Activated CD4-positive, alpha-beta T cell treated with anti-CD3 and anti-CD28 coated beads, Interleukin-2, amount 50 U/mL, for 16 hours (primary cell): Measurements from ENCODE around the gene POLR2E.
A peak's percentile ranks its signal among the peaks of the same experiment; 100 is the strongest.
"Not testable (repeated sequence)": the region's sequence is repeated elsewhere in the genome, so short reads cannot be mapped to it uniquely, and the experiment has no call there.

Experiments
- DNase-seq: peaks from one replicate; pipeline ENCODE4 v3.0.0-alpha.2; 2020

The POLR2E gene

DNA sequence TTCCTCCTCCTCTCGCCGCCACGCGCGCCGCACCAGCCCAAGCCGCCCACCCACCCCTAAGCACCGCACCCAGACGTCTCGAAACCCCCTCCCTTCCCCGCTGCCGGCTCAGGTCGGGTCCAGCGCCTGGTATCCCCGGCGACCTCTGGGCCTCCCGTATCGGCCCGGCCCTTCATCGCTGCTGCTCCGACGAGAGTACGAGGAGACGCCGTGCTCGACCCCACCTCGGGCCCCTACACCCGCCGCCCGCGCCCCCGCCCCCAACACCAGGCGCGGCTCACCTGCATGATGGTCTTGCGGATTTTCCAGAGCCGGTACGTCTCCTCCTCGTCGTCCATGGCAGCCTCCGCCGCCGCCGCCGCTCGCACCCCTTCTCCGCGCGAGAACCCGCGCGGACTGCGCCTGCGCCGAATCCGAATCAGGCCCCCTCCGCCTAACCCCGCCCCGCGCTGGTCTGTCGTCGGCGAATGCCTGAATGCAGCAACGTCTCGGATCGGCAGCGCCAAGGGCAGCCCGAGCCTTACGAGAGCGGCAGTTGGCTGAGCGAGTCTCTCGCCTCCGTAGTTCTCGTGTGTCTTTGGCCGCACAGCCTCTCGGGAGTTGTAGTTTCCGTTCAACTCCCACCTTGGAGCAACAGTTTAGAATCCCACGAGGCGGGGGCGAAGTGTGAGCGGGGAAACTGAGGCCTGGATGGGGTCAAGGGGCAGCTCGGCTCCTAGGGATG, at the start of gene POLR2E:
POLR2E (minus strand) TSS at position 398 of the 724 bp plus-strand sequence; CDS start at position 338, 60 bp downstream.
- peak; percentile 98 for DNase-seq

- DNase-seq = no peak
These were observed 49.6 kb upstream of the POLR2E start for GRCh38 chr19:1144741-1145140.

- no peak for DNase-seq
These were observed 48.7 kb upstream of the POLR2E start for GRCh38 chr19:1143828-1144399.

- no peak for DNase-seq
These were observed 46.8 kb upstream of the POLR2E start for GRCh38 chr19:1141944-1142343.

DNA sequence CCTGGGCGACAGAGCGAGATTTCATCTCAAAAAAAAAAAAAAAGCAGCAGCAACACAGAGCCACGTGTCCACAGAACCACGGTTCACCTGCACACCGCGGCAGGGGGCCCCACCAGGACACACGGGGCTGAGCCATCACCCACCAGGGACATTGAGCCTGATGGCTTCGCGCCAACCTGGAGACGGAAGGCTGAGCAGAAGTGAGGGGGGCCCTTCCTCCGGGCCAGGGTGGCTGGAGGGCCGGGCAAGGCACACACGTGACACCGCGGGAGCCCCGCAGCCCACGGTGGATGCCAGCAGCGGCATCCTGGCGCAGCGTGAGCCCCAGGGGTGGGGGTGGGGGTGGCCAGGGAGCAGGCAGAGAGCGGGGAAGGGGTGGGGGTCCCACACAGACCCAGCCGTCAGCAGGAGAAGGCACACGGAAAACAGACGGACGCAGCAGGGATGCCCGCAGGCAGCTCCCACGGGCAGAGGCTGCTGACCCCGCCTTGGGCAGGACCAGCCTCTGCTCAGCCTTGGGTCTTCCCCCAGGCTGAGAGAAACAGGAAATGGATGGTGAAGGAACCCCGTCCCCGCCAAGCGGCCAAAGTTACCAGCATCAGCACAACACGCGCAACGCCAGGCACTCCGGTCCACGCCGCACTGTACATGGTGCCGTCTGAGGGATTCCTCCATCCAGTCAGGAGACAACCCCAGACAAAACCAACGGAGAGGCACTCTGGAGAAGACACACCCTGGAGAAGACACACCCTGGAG, 45.3 kb upstream of the POLR2E start:
- no peak for DNase-seq

- DNase-seq = no peak
These were observed 44.0 kb upstream of the POLR2E start for GRCh38 chr19:1139126-1139525.

- no peak for DNase-seq
These were observed 42.9 kb upstream of the POLR2E start for GRCh38 chr19:1138121-1138520.

- no peak for DNase-seq
These were observed 41.6 kb upstream of the POLR2E start for GRCh38 chr19:1136621-1137317.

GRCh38 chr19:1136201-1136600, 41.0 kb upstream of the POLR2E start:
- no peak for DNase-seq

- DNase-seq = no peak
These were observed 40.3 kb upstream of the POLR2E start for GRCh38 chr19:1135454-1135853.

DNA sequence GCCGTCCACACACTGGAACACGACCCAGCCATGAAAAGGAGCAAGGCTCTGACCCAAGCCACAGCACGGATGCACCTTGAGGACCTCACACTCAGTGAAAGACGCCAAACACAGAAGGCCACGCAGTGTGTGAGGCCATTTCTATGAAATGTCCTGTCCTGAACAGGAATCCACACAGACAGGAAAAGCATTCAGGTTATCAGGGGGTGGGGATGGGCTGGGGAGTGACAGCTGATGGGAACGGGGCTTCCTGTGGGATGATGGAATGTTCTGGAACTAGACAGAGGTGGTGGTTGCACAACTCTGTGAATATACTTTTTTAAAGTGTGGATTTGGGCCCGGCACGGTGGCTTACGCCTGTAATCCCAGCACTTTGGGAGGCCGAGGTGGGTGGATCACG, 39.3 kb upstream of the POLR2E start:
- DNase-seq = no peak

DNA sequence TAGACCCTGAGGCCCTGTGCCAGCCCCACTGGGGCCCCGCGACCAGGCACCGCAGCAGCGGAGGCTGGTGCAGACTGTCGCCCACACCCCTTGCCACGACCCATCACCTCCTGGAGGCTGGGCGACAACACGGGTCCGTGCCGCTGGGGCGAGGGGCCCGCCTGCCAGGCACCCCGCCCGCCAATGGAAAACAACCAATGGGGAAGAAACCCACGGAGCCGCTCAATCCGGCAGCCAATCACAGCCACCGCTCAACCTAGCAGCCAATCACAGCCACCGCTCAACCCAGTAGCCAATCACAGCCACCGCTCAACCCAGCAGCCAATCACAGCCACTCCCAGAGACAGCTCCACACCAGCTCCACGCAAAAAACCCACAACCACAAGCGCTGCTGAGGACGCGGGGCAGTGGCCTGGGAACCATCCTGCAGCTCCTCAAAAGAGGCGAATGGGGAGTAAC, 38.3 kb upstream of the POLR2E start:
- peak; percentile 92 for DNase-seq

DNA sequence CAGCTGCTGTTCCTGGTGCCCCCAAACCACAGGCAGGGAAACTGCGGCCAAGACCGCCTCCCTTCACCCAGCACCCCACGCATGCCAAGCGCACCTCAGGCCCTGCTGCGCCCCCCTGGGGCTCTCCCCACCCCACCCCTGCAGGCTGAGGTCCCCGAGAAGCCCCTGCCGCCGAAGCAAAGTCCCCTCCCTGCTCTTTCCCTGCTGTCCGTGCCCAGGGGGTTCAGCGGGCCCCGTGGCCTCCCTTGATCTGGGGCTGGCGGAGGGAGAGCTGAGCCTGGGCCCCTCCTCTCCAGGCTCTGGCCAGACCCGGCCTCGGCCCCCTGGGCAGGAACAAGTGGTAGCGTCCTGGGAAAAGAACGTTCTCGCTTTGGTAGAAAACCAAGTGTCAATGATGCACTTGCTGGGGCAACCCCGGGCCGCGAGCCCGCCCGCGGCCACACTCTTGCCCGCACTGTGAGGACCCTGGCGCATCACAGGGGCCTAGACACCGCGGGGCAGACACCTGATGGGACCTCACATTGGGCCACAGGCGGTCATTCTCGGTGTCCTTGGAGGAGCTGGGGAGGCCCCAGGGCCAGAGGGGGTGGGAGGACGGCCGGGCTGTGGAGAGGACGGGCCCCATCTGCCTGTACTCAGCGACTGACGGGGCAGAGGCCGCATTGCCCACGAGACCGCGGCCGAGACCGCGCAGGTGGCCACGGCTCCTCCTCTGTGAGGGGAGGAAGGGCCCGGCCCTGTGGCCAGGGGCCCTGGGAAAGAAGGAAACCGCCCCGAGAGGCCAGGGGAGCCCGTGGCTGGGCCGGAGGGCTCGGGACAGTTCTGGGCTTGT, 37.6 kb upstream of the POLR2E start:
- peak; percentile 48 for DNase-seq

GRCh38 chr19:1131718-1132551, 36.8 kb upstream of the POLR2E start:
- peak; percentile 92 for DNase-seq

DNA sequence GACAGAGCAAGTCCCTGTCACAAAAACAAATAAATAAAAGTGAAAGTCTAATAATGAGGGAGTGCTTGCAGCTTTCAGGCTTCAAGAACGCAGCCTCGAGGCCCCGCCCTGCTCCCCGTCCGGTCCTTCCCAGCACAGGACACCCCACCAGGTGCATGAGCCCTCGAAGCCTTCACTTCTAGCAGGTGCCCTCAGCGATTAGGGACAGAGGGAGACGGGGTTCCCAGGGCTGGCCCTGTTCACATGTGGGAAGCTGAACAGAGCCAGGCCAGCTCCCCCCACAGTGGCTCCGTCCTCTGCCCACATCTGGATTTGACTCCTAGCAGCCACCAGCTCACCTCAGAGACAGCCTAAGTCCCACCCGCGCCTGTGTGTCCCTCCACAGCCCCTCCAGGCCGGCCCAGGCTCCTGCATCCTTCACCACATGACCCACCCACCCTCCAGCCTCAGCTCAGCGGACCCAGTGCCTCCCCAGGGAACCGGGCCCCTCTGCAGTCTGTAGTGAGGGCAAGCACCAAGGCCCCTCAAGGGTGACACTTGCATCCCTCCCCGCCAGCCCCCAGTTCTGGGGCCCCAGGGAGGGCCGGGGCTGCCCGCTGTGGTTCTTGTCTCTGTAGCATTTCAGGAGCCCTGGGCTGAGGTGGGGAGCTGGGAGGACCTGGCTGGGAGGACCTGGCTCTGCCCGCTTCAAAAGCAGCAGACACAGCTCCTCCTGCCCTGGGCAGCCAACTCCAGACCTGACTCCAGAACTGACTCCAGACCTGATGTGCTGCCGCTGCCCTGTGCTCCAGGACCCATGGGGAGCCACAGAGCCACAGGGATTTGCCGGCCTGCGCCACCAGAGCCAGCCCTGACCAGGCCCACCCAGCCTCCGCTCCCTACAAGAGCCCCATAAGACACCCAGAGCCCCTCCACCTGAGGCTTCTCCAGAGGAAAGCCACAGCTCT, 35.9 kb upstream of the POLR2E start:
- DNase-seq = peak; percentile 55

DNA sequence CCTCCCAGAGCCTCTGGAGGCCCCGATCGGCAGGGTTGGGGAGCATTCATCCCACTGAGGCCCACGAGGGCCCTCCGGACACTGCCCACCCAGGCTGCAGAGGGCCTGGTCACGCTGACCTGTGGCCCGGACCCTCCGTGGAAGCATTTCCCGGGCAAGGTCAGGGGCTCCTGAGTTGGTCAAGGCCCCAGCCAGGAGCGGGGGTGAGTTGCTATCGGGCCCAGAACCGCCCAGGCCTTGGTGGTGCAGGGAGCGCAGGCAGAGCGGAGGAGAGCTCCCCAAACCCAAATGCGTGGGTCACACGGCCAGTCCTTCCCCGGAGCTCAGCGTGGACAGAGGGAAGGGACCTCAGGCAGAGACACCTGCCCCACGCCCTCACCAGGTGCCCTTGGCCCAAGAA, 34.4 kb upstream of the POLR2E start:
- no peak for DNase-seq

GRCh38 chr19:1129084-1129483, 33.9 kb upstream of the POLR2E start:
- DNase-seq = not testable (repeated sequence)

DNA sequence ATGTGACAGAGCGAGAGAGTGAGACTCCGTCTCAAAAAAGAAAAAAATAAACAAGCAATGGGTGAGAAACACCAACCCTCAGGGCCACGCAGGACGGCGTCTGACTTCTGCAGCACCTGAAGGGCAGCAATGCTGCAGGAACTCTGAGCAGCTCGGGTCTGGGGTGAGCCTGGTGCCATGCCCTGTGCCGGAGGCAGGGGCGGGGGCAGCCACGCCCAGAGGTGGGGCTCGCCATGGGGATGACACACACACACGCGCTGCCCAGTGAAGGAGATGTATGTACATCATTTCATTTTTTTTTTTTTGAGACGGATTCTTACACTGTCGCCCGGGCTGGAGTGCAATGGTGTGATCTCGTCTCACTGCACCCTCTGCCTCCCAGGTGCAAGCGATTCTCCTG, 32.9 kb upstream of the POLR2E start:
- no peak for DNase-seq

DNA sequence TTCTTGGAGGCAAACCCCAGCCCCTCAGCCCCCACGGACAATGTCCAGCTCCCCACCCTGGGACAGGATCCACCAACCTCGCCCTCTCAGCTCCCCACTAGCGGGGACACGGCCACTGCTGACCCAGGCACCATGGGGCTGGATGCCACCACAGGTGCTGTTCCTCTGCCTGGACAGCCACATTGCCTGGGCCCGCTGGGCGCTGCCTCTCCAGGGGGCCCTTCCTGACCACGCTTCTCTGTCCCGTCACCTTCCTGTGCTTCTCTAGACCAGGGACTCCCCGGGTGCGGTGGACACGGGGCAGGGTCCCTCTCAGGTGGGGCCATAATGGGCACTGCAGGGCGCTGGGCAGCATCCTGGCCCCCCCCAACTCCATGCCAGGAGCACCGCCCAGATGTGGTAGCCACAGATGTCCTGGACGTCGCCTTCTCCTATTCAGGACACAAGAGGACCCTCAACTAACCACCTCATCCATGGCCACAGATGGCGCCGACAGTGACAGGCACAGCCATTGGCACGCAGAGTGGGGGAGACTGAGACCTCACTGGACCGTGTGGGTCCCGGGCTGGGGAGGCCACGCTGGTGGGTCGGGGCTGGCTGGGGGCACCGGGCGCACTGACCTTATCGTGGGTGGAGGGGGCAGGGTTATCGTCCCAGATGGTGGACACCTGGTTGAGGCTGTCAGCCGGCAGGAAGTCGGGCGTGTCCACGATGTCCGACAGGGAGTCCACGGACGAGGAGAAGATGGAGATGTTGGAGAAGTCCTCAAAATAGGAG, 32.0 kb upstream of the POLR2E start:
- DNase-seq = no peak
